NCI-H128 (cell line): ENCODE data around the gene ADPRHL1.

Experiments
- DNase-seq: peaks from one replicate; lab custom pipeline; 2025; ENCODE audit not compliant: unreplicated experiment; lab: John Stamatoyannopoulos, UW

The ADPRHL1 gene

DNA sequence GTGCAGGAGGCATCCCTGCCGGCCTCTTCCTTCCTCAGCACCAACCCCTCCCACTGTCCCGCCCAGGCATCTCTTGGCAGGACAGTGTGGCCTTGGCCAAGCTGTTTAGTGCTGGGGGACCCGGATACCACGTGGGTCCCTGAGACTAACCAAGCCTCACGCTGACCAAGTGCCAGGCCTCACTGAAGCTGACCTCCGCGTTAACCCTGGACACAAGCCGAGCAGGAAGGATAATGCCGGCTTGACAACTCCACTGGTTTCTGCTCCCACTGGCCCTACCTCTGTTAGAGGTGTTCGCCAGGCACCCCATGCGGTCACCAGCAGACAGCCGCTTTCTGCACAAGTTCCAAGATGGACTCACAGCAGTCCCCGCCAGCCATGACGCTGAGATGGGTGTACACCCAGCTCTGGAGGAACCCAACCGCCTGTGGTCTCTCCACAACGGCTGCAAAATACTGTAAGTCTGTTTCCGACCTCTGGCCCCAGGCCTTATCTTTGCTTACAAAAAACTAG, 101.7 kb downstream of the ADPRHL1 start:
- no peak for DNase-seq

DNA sequence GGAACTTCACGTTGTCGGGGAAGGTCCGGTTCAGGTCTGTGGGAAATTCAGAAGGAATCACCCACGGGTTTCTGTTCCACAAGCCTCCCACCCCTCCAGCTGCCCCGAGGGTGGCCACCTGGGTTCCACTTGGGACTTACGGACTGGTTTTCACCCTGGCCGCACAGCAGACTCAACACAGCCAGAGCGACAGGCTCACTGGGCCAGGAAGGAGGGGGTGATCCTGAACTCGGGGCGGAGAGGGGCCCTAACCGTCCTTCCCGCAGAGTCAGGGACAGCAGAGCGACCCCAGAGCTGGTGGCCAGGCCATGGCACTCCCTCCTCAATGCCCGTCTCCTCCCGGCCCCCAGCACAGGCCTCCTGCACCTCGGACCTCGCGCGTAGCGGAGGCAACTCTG, 102.4 kb downstream of the ADPRHL1 start:
- DNase-seq = no peak

DNA sequence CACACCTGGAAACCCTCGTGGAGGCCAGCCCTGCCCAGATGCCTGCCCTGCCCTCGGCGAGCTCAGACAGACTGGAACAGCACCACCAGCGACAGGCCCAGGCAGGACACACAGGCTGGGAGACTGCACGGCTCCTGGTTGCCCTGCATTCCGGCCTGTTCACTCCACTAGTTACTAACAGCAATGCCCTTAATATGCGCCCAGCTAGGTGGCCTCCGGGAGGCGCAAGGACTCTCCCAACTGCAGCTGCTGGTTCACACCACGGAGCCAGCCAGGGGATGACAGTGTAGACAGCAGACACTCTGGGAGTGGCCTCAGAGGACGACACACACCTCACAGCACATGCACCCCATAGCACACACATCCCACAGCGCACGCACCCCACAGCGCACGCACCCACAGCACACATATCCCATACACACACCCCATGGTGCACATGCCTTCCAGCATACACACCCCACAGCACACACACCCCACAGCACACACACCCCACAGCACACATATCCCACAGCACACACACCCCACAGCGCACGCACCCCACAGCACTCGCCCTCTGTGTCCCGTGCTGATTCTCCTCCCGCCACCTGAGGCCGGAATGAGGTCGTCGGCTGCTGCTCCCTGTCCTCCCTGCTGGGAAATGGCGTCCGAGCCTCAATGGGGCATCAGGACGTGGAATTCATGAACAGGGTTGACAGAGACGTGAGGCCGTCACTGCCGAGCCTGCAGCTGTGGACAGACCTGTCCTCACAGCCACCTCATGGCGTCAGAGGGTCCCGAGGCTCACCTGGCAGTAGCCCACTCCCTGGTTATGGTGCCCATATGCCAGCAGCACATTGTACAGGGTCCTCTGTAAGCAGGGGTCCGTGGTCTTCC, 103.0 kb downstream of the ADPRHL1 start:
- no peak for DNase-seq
